B cell (primary cell): ENCODE measurements around the gene PTPN4. TPM values are rescaled to one million over a fixed set of nuclear protein-coding genes. Genes with fewer than 3 reads are reported as not detected.

Experiments
- ATAC-seq: fragments of 200-7000 bp; cut with Tn5 transposase; one replicate; pipeline ENCODE4 v1.10.0; 2021; ENCODE audit warnings: low read depth, mild to moderate bottlenecking, moderate number of reproducible peaks, moderate library complexity
- CTCF ChIA-PET: fragments of 350-600 bp; sonication (Branson Sonifier 250); formaldehyde crosslinking; loops from one replicate; lab custom pipeline; 2021; ENCODE audit warnings: antibody characterized with exemption, inconsistent platforms; lab: Charles Lee
- POLR2A ChIA-PET: fragments of 350-600 bp; sonication (Branson Sonifier 250); formaldehyde crosslinking; loops from one replicate; lab custom pipeline; 2021; ENCODE audit warnings: antibody characterized with exemption; lab: Charles Lee
- DNase-seq: peaks from one replicate; pipeline ENCODE4 v3.0.0; 2013
- H2AFZ ChIP-seq: 2 replicates; pipeline ENCODE4 v1.6.1; 2012; ENCODE audit warnings: mild to moderate bottlenecking, low read depth, low read length; ENCODE audit not compliant: insufficient read depth, poor library complexity, severe bottlenecking
- H3K27ac ChIP-seq, 2 donors: 1 replicate in 1 of 2; 2 replicates in 1 of 2; pipeline ENCODE4 v1.5.1; 2012 to 2013; ENCODE audit warnings: low read length in 2 of 2, mild to moderate bottlenecking in 2 of 2, moderate library complexity in 1 of 2
- H3K27me3 ChIP-seq, 4 experiments: fragments of 200-600 bp in 1 of 4; sonication (generic) in 1 of 4; replicated peaks in 1 of 4; 1 replicate in 2 of 4; 2 replicates in 2 of 4; pipeline versions ENCODE4 v1.6.1 to v1.7.0; 2013 to 2016; ENCODE audit warnings: low read length in 3 of 4, mild to moderate bottlenecking in 2 of 4, mixed read lengths in 1 of 4, moderate library complexity in 1 of 4; ENCODE audit not compliant: insufficient read depth in 4 of 4, control insufficient read depth in 3 of 4; ENCODE audit errors: control extremely low read depth in 1 of 4
- H3K36me3 ChIP-seq, 2 experiments: replicated peaks in 1 of 2; 1 replicate in 1 of 2; 2 replicates in 1 of 2; pipeline versions ENCODE4 v1.6.1 to v1.7.1; 2013; ENCODE audit warnings: low read length in 1 of 2; ENCODE audit not compliant: insufficient read depth in 2 of 2, control insufficient read depth in 1 of 2; ENCODE audit errors: control extremely low read depth in 1 of 2, extremely low read depth in 1 of 2
- H3K4me1 ChIP-seq, 2 donors: fragments of 200-600 bp in 1 of 2; sonication (generic) in 1 of 2; 1 replicate in 1 of 2; 2 replicates in 1 of 2; pipeline versions ENCODE4 v1.5.1 to v1.6.1; 2013 to 2017; ENCODE audit warnings: low read length in 2 of 2; ENCODE audit not compliant: control insufficient read depth in 2 of 2, insufficient read depth in 2 of 2
- H3K4me2 ChIP-seq: replicated peaks from 2 replicates; pipeline ENCODE3; 2012; ENCODE audit warnings: mild to moderate bottlenecking, low read depth, low read length; ENCODE audit not compliant: poor library complexity, severe bottlenecking
- H3K4me3 ChIP-seq, 5 experiments: fragments of 200-600 bp in 1 of 5; sonication (generic) in 1 of 5; 1 replicate in 3 of 5; 2 replicates in 2 of 5; pipeline versions ENCODE4 v1.5.1 to v1.7.0; 2011 to 2016; ENCODE audit warnings: low read length in 4 of 5, mild to moderate bottlenecking in 4 of 5, low read depth in 2 of 5, control low read depth in 1 of 5, moderate library complexity in 1 of 5; ENCODE audit not compliant: insufficient read depth in 1 of 5; ENCODE audit errors: control extremely low read depth in 1 of 5, extremely low read depth in 1 of 5
- H3K79me2 ChIP-seq: fragments of 200-600 bp; sonication (generic); one replicate; pipeline ENCODE4 v1.6.0; 2016; ENCODE audit warnings: low read length; ENCODE audit not compliant: control insufficient read depth, insufficient read depth
- H3K9ac ChIP-seq: fragments of 200-600 bp; sonication (generic); 2 replicates; pipeline ENCODE4 v1.6.1; 2017; ENCODE audit warnings: mild to moderate bottlenecking, low read length, moderate library complexity
- H3K9me3 ChIP-seq, 3 donors: one replicate each; pipeline versions ENCODE4 v1.6.1 to v1.7.1; 2013; ENCODE audit warnings: low read length in 2 of 3; ENCODE audit not compliant: control insufficient read depth in 2 of 3, insufficient read depth in 1 of 3; ENCODE audit errors: control extremely low read depth in 1 of 3
- H4K20me1 ChIP-seq: 2 replicates; pipeline ENCODE4 v1.6.0; 2012; ENCODE audit warnings: mild to moderate bottlenecking, low read length; ENCODE audit not compliant: insufficient read depth, control insufficient read depth, poor library complexity, severe bottlenecking
- H3K27ac Mint-ChIP-seq: one replicate; pipeline ENCODE4 v1.8.0; 2021; ENCODE audit warnings: mixed read lengths
- H3K27me3 Mint-ChIP-seq: one replicate; pipeline ENCODE4 v1.8.0; 2021; ENCODE audit warnings: mixed read lengths
- H3K4me1 Mint-ChIP-seq: one replicate; pipeline ENCODE4 v1.8.0; 2021; ENCODE audit warnings: mixed read lengths
- H3K4me3 Mint-ChIP-seq: one replicate; pipeline ENCODE4 v1.8.0; 2021; ENCODE audit warnings: mixed read lengths
- H3K9me3 Mint-ChIP-seq: one replicate; pipeline ENCODE4 v1.8.0; 2022; ENCODE audit warnings: mixed read lengths; ENCODE audit not compliant: insufficient read depth
- CTCF ChIP-seq: fragments of 200-600 bp; IDR thresholded peaks from one replicate; pipeline ENCODE4 v1.8.0; 2022; ENCODE audit warnings: antibody characterized with exemption, mild to moderate bottlenecking
- EZH2 ChIP-seq: IDR thresholded peaks from 2 replicates; pipeline ENCODE4 v1.6.1; 2012; ENCODE audit warnings: borderline replicate concordance, low read depth, mild to moderate bottlenecking, moderate library complexity, low read length; ENCODE audit not compliant: insufficient read depth, poor library complexity, severe bottlenecking
- WGBS: methylation state at CpG from one replicate; pipeline ENCODE4 v1.1.5; 2013; ENCODE audit warnings: missing lambda C conversion rate; ENCODE audit not compliant: insufficient coverage; 5-methylcytosine and 5-hydroxymethylcytosine counted together
- intact Hi-C: fragments of 100-400 bp; cut with micrococcal nuclease; formaldehyde crosslinking; loops from one replicate; pipeline ENCODE4 v1.10.0; 2022
- polyA plus RNA-seq: library from polyadenylated mRNA; depleted of rRNA; stranded (reverse); fragments of >200 nt; gene quantifications from 2 replicates; pipeline ENCODE4 v1.2.3, GENCODE V29; 2012
- total RNA-seq, 2 donors: library from RNA; stranded (reverse); fragments of 120-200 nt in 1 of 2; gene quantifications; 1 replicate in 1 of 2; 2 replicates in 1 of 2; pipeline versions ENCODE4 v1.2.3 to v1.2.4, GENCODE V29; 2013 to 2022

PTPN4 gene
- total and polyA plus RNA-seq, 2 donors (not counting 1 experiment from before 2014, with no cell fraction given): 12.6 to 54.8 TPM

DNA sequence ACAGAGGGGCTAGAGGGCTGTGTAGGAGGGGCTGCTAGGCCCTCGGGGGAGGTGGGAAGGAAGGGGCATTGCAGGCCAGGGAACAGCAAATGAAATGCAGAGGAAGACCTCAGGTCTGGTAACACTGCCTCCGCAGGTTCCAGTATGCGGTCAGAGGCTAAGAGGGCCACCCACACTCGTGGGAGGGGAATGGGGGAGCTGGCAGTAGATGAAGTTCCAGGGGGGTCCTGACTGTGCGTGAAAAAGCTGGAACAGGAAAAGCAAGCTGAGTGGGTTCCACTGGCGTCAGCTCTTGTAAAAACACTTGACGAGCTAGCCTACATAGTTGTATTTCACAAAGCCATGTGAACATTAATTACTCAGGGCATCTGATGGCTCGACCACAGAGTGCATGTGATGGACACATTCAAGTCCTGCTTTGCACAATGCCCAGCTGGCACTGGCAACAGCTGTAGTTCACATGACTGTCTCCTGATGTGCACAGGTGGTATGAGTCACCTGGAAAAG lies 29.0 kb upstream of the PTPN4 start:
- H3K4me2 ChIP-seq: no peak overlapping the region
- Mint-ChIP-seq H3K4me3 (no peak overlapping the region), H3K27me3 (peaks cover 27% of the 10 kb centered on the region), H3K27ac (no peak overlapping the region), H3K4me1 (no peaks in the 10 kb centered on the region), H3K9me3 (no peaks in the 10 kb centered on the region)
- H3K27me3 ChIP-seq: peaks cover 0 to 4% (median 0%) of the 10 kb centered on the region in 4 experiments
- WGBS: 100% methylated on average over 7 of the region's 8 CpGs
- peaks cover 0 to 3% (median 0%) of the 10 kb centered on the region in 3 donors for H3K9me3 ChIP-seq
- POLR2A ChIA-PET: no interaction called here
- no peak overlapping the region for H2AFZ ChIP-seq
- H3K36me3 ChIP-seq: no peaks in the 10 kb centered on the region
- no peak for ATAC-seq
- no peaks in the 10 kb centered on the region for H3K79me2 ChIP-seq
- no peak overlapping the region for H3K27ac ChIP-seq
- DNase-seq: no peak
- CTCF ChIA-PET: no interaction called here
- TF ChIP-seq EZH2: no peak
- no peak for TF ChIP-seq CTCF
- H3K4me1 ChIP-seq: no peaks in the 10 kb centered on the region
- no peak overlapping the region for H3K4me3 ChIP-seq
- no peak overlapping the region for H3K9ac ChIP-seq
- H4K20me1 ChIP-seq: no peaks in the 10 kb centered on the region
- intact Hi-C loops: no loop called here

DNA sequence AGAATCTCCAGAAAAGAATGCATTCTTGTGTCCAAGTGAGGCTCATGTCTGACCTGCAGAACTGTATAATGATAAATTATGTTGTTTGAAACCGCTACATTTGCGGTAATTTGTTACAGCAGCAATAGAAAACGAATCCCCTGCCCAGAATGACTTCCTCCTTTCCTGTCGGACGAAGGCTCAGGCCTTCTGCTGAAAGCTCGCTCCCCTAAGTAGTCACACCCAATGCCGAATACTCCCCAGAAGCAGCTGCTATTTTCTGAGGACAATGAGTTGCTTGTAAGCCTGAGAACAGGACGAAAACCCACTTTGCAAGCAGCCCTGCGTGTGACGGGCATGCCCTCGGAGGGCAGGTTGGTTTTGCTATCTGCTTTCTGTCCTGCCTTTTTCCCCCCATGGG lies 27.7 kb upstream of the PTPN4 start:
- H3K36me3 ChIP-seq: no peaks in the 10 kb centered on the region
- DNase-seq (no peak), ATAC-seq (no peak)
- intact Hi-C loops: no loop called here
- no peak overlapping the region for H2AFZ ChIP-seq
- H3K4me2 ChIP-seq: peak overlapping the region; percentile 3
- H3K79me2 ChIP-seq: no peaks in the 10 kb centered on the region
- H3K27me3 ChIP-seq: peaks cover 0 to 3% (median 0%) of the 10 kb centered on the region in 4 experiments
- no peaks in the 10 kb centered on the region for H3K4me1 ChIP-seq
- Mint-ChIP-seq H3K4me1 (no peaks in the 10 kb centered on the region), H3K27me3 (peaks cover 28% of the 10 kb centered on the region), H3K27ac (no peak overlapping the region), H3K9me3 (no peaks in the 10 kb centered on the region), H3K4me3 (no peak overlapping the region)
- TF ChIP-seq CTCF (no peak), EZH2 (no peak)
- CTCF ChIA-PET: interaction anchor here (0.9 kb wide), 1 partner anchor 949 kb away, joined by 3 read pairs; no protein-coding TSS in a partner anchor
- H3K27ac ChIP-seq: no peak overlapping the region
- peaks cover 0 to 3% (median 0%) of the 10 kb centered on the region in 3 donors for H3K9me3 ChIP-seq
- POLR2A ChIA-PET: no interaction called here
- no peak overlapping the region for H3K9ac ChIP-seq
- H3K4me3 ChIP-seq: no peak overlapping the region
- 32% methylated on average over 11 of the region's 11 CpGs for WGBS
- no peaks in the 10 kb centered on the region for H4K20me1 ChIP-seq
